ENCODE data around the gene TSC1. TPM values are rescaled to one million over a fixed set of nuclear protein-coding genes. Genes with fewer than 3 reads are reported as not detected.

TSC1 gene
- total RNA-seq, 2 experiments from 2014 or later = 28.7 to 66.2 TPM

GRCh38 chr9:132947756-132948155 is 3.3 kb upstream of the TSC1 start:
- no peaks in the 10 kb centered on the region for H3K36me3 ChIP-seq (ENCODE audit: insufficient read depth, low read length)
- peaks cover 16% of the 10 kb centered on the region for H3K4me1 ChIP-seq (ENCODE audit: insufficient read depth, low read length, poor library complexity, severe bottlenecking)
- H3K27ac ChIP-seq (ENCODE audit: low read depth, low read length, poor library complexity, severe bottlenecking) = no peak overlapping the region
- POLR2A ChIA-PET = no interaction called here
- H4K20me1 ChIP-seq (ENCODE audit: insufficient read depth, low read length) = no peaks in the 10 kb centered on the region
- DNase-seq (ENCODE audit: low spot score) = no peak
- CTCF ChIA-PET (ENCODE audit: unreplicated experiment) = no interaction called here
- H2AFZ ChIP-seq (ENCODE audit: low read length) = no peak overlapping the region
- TF ChIP-seq CTCF (conservative IDR thresholded peaks at IDR 0.05; ENCODE audit: low read length) (no peak), EZH2phosphoT487 (IDR thresholded peaks at IDR 0.05; ENCODE audit: borderline replicate concordance, low read depth, low read length) (no peak)
- peaks cover 16% of the 10 kb centered on the region for H3K79me2 ChIP-seq (ENCODE audit: insufficient read depth, low read depth, low read length)
- no peak overlapping the region for H3K4me3 ChIP-seq (ENCODE audit: low read depth, low read length, poor library complexity, severe bottlenecking)
- no peaks in the 10 kb centered on the region for H3K9me3 ChIP-seq (ENCODE audit: low read length)
- BruUV-seq (replicated peaks) = no TSS peak
- intact Hi-C loops (cut with micrococcal nuclease; ENCODE audit: unreplicated experiment) = no loop called here
- H3K4me2 ChIP-seq (ENCODE audit: low read length) = no peak overlapping the region
- H3K9me2 ChIP-seq (ENCODE audit: insufficient read depth, low read length) = no peaks in the 10 kb centered on the region

- peaks cover 26% of the 10 kb centered on the region for H3K4me1 ChIP-seq (ENCODE audit: insufficient read depth, low read length, poor library complexity, severe bottlenecking)
- no peaks in the 10 kb centered on the region for H3K9me3 ChIP-seq (ENCODE audit: low read length)
- H3K27ac ChIP-seq (ENCODE audit: low read depth, low read length, poor library complexity, severe bottlenecking) = no peak overlapping the region
- BruUV-seq (replicated peaks) = no TSS peak
- no peak for TF ChIP-seq EZH2phosphoT487 (IDR thresholded peaks at IDR 0.05; ENCODE audit: borderline replicate concordance, low read depth, low read length)
- TF ChIP-seq CTCF (conservative IDR thresholded peaks at IDR 0.05; ENCODE audit: low read length) = no peak
- no peaks in the 10 kb centered on the region for H3K9me2 ChIP-seq (ENCODE audit: insufficient read depth, low read length)
- intact Hi-C loops (cut with micrococcal nuclease; ENCODE audit: unreplicated experiment) = no loop called here
- H2AFZ ChIP-seq (ENCODE audit: low read length) = no peak overlapping the region
- H3K36me3 ChIP-seq (ENCODE audit: insufficient read depth, low read length) = no peaks in the 10 kb centered on the region
- no peak for DNase-seq (ENCODE audit: low spot score)
- CTCF ChIA-PET (ENCODE audit: unreplicated experiment) = no interaction called here
- POLR2A ChIA-PET = interaction anchor here (0.6 kb wide), 2 partner anchors 7 to 32 kb away, joined by 3 to 5 read pairs; no protein-coding TSS in a partner anchor
- no peak overlapping the region for H3K4me3 ChIP-seq (ENCODE audit: low read depth, low read length, poor library complexity, severe bottlenecking)
- no peak overlapping the region for H3K4me2 ChIP-seq (ENCODE audit: low read length)
- H3K79me2 ChIP-seq (ENCODE audit: insufficient read depth, low read depth, low read length) = peaks cover 26% of the 10 kb centered on the region
- peaks cover 7% of the 10 kb centered on the region; the same call in 1 of the 2 replicates for H4K20me1 ChIP-seq (ENCODE audit: insufficient read depth, low read length)
Measured at GRCh38 chr9:132946631-132947295, 2.3 kb upstream of the TSC1 start.

GRCh38 chr9:132946211-132946610 is 1.8 kb upstream of the TSC1 start:
- no peak overlapping the region for H2AFZ ChIP-seq (ENCODE audit: low read length)
- no peaks in the 10 kb centered on the region for H3K36me3 ChIP-seq (ENCODE audit: insufficient read depth, low read length)
- H3K4me1 ChIP-seq (ENCODE audit: insufficient read depth, low read length, poor library complexity, severe bottlenecking) = peaks cover 31% of the 10 kb centered on the region
- H4K20me1 ChIP-seq (ENCODE audit: insufficient read depth, low read length) = peaks cover 12% of the 10 kb centered on the region; the same call in 1 of the 2 replicates
- TF ChIP-seq CTCF (conservative IDR thresholded peaks at IDR 0.05; ENCODE audit: low read length) (no peak), EZH2phosphoT487 (IDR thresholded peaks at IDR 0.05; ENCODE audit: borderline replicate concordance, low read depth, low read length) (no peak)
- no peaks in the 10 kb centered on the region for H3K9me3 ChIP-seq (ENCODE audit: low read length)
- H3K4me2 ChIP-seq (ENCODE audit: low read length) = no peak overlapping the region
- CTCF ChIA-PET (ENCODE audit: unreplicated experiment) = no interaction called here
- no peak for DNase-seq (ENCODE audit: low spot score)
- BruUV-seq (replicated peaks) = no TSS peak
- no peak overlapping the region for H3K4me3 ChIP-seq (ENCODE audit: low read depth, low read length, poor library complexity, severe bottlenecking)
- intact Hi-C loops (cut with micrococcal nuclease; ENCODE audit: unreplicated experiment) = no loop called here
- no peak overlapping the region for H3K27ac ChIP-seq (ENCODE audit: low read depth, low read length, poor library complexity, severe bottlenecking)
- peaks cover 32% of the 10 kb centered on the region for H3K79me2 ChIP-seq (ENCODE audit: insufficient read depth, low read depth, low read length)
- POLR2A ChIA-PET = no interaction called here
- H3K9me2 ChIP-seq (ENCODE audit: insufficient read depth, low read length) = no peaks in the 10 kb centered on the region

Data from OCI-LY7 (cell line).